GM04503 (cell line): ENCODE data around the gene PTPRU.

Experiments
- DNase-seq: peaks from one replicate; pipeline ENCODE4 v3.0.0-alpha.2; 2012; ENCODE audit warnings: low read depth

PTPRU gene

DNA sequence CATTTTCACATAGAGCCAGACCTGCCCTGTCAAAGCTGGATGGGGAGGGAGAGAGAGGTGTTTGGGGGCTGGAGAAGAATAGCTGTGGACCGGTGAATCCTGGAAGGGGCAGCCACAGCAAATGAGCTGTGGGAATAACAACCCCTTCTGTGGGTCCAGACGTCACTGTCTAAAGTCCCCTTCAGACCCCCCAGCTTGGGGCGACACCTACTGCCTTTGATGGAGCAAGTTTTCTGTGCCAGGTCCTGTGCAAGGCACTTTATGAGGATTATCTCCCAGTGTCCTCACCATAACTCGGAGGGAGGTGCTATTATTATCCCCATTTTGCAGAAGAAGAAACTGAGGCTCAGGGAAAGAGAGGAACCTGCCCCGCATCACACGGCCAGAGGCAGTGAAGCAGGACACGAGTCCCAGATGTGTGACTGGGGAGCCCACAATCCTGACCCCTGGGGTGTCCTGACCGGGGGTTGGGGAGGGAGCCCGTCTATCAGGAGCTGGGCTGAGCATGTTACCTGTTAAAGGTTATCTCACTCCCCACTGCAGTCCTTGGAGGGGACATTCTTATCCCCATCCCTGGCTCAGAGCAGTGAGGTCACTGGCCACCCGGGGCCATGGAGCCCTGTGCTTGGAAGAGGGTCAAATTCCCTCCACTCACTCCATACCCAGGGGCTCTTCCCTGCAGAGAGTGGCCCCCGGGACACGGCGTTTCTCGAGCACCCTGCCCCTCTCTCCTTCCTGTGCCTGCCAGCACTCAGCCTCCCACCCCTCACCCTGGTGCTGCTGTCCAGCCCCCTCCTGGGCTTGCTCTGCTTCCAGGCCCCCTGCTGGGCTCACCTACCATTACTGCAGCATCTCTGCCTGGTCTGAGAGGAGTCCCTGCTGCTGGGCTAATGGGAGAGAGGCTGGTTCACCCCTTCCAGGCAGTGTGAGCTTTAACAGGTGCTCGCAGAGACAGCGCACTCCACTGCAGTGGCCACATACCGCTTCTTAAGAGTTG, 132.9 kb downstream of the PTPRU start:
- no peak for DNase-seq

GRCh38 chr1:29370067-29370466, 133.7 kb downstream of the PTPRU start:
- no peak for DNase-seq

GRCh38 chr1:29371332-29371731, 135.0 kb downstream of the PTPRU start:
- DNase-seq = no peak

DNA sequence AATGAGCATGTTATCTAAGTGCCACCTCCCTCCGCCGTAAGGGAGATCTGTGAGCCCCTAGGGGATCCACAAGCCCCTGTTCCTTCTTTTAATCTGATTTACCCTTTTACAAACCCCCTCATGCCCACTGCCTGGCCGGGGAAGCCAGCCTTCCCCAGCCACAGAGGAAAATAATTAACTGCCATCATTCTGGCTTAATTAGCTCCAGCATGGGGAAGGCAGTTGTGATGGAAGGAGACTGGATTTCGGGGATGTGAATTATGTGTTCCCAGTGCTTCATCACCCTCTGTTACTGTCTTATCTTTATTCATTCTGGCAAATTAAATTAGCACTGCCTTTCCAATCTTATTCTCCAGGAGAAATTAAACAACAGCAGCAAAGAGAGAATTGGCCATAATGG, 135.8 kb downstream of the PTPRU start:
- DNase-seq = no peak
